ENCODE data around the gene DPYSL5. TPM values are rescaled to one million over a fixed set of nuclear protein-coding genes. Genes with fewer than 3 reads are reported as not detected.
A peak's percentile ranks its signal among the peaks of the same experiment; 100 is the strongest.

The DPYSL5 gene
- total and polyA plus RNA-seq, 9 of the 15 experiments (the other 6 are each of a cell fraction or from before 2014, with no cell fraction given): 0.06 TPM; not detected in 8

GRCh38 chr2:26811261-26811660 is 36.7 kb upstream of the DPYSL5 start:
- ATAC-seq: no peak
- H3K27ac ChIP-seq (ENCODE audit: extremely low read depth, low read depth, low read length): no peak overlapping the region
- no peaks in the 10 kb centered on the region for H3K36me3 ChIP-seq (ENCODE audit: control insufficient read depth, insufficient read depth, low read length)
- BruUV-seq (replicated peaks): no TSS peak
- TF ChIP-seq ESRRB (CRISPR knock-in tag; IDR thresholded peaks at IDR 0.05; ENCODE audit: borderline replicate concordance) (no peak), PRDM10 (IDR thresholded peaks at IDR 0.05; ENCODE audit: partially characterized antibody) (no peak), TAF1 (IDR thresholded peaks at IDR 0.05; ENCODE audit: control insufficient read depth, extremely low read depth, insufficient read depth, low read length, severe bottlenecking) (no peak), ZKSCAN3 (CRISPR knock-in tag; IDR thresholded peaks at IDR 0.05) (no peak), POLR2AphosphoS5 (IDR thresholded peaks at IDR 0.05; ENCODE audit: control insufficient read depth, insufficient read depth, low read depth, low read length) (no peak), RAD21 (CRISPR knock-in tag; conservative IDR thresholded peaks at IDR 0.05 in 1 of 2, IDR thresholded peaks at IDR 0.05 in 1 of 2) (no peak), KLF16 (IDR thresholded peaks at IDR 0.05) (no peak), HDAC1 (IDR thresholded peaks at IDR 0.05) (no peak), WHSC1 (IDR thresholded peaks at IDR 0.05; ENCODE audit: low read length) (no peak)
- TF ChIP-seq, protein P1, sequence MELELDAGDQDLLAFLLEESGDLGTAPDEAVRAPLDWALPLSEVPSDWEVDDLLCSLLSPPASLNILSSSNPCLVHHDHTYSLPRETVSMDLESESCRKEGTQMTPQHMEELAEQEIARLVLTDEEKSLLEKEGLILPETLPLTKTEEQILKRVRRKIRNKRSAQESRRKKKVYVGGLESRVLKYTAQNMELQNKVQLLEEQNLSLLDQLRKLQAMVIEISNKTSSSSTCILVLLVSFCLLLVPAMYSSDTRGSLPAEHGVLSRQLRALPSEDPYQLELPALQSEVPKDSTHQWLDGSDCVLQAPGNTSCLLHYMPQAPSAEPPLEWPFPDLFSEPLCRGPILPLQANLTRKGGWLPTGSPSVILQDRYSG (tag; conservative IDR thresholded peaks at IDR 0.05; ENCODE audit: low read depth): no peak
- no peak overlapping the region for H3K4me2 ChIP-seq (ENCODE audit: insufficient read depth, low read length)
- H4K20me1 ChIP-seq (replicated peaks; ENCODE audit: control insufficient read depth, insufficient read depth, low read length): no peaks in the 10 kb centered on the region; the same call in 1 of the 2 replicates
- no peaks in the 10 kb centered on the region for H3K79me2 ChIP-seq (ENCODE audit: control insufficient read depth, insufficient read depth, low read length)
- DNase-seq (ENCODE audit: extremely low read depth in 1 of 4, low spot score in 3 of 4): no peak
- peaks cover 3% of the 10 kb centered on the region for H3K9me1 ChIP-seq (ENCODE audit: control insufficient read depth, insufficient read depth, low read length)
- H3K9ac ChIP-seq (ENCODE audit: insufficient read depth in 1 of 2, low read depth in 2 of 2, low read length in 2 of 2): peak overlapping the region in 1 of 2 experiments; percentile 16; a peak in 1 of 4 replicates
- CTCF ChIA-PET (ENCODE audit: low intra/inter-chr PET ratio): no interaction called here
- intact Hi-C loops (cut with micrococcal nuclease) (no loop called here), in situ Hi-C loops (cut with MboI) (no loop called here)
- H3K9me3 ChIP-seq (replicated peaks; ENCODE audit: control insufficient read depth, insufficient read depth, low read depth, low read length): no peaks in the 10 kb centered on the region
- peaks cover 18 to 40% of the 10 kb centered on the region in 2 experiments; a peak in 4 of 5 replicates for H3K27me3 ChIP-seq (ENCODE audit: control insufficient read depth in 2 of 2, insufficient read depth in 2 of 2, low read length in 2 of 2)
- WGBS (ENCODE audit: insufficient coverage, low coverage, missing lambda C conversion rate): 4% methylated on average over 8 of the region's 8 CpGs
- H2AFZ ChIP-seq (ENCODE audit: low read depth, low read length): no peak overlapping the region
- POLR2A ChIA-PET: no interaction called here
- no peak for FAIRE-seq
- no peaks in the 10 kb centered on the region; a peak in 1 of 5 replicates for H3K4me1 ChIP-seq (replicated peaks in 1 of 2; ENCODE audit: control insufficient read depth in 2 of 2, insufficient read depth in 2 of 2, low read length in 2 of 2)
- no peak overlapping the region for H3K4me3 ChIP-seq

Measured in K562 (cell line).